Esophagus (tissue), 2 donors: ENCODE measurements around the gene ARMC9. TPM values are rescaled to one million over a fixed set of nuclear protein-coding genes. Genes with fewer than 3 reads are reported as not detected.

ENCODE experiments used
- H3K27ac ChIP-seq, 2 donors: one replicate each; pipeline ENCODE4 v1.5.1; 2013; ENCODE audit warnings: low read depth in 2 of 2, mild to moderate bottlenecking in 2 of 2, inconsistent platforms in 1 of 2, low read length in 1 of 2, moderate library complexity in 1 of 2
- H3K27me3 ChIP-seq, 2 donors: one replicate each; pipeline ENCODE4 v1.6.1; 2013; ENCODE audit warnings: low read length in 2 of 2, control low read depth in 1 of 2, mild to moderate bottlenecking in 1 of 2; ENCODE audit not compliant: insufficient read depth in 2 of 2, control insufficient read depth in 1 of 2
- H3K36me3 ChIP-seq, 2 donors: one replicate each; pipeline ENCODE4 v1.6.1; 2013; ENCODE audit warnings: low read length in 1 of 2; ENCODE audit not compliant: control insufficient read depth in 2 of 2, insufficient read depth in 2 of 2
- H3K4me1 ChIP-seq, 2 donors: one replicate each; pipeline ENCODE4 v1.6.1; 2013; ENCODE audit warnings: low read length in 1 of 2; ENCODE audit not compliant: control insufficient read depth in 2 of 2, insufficient read depth in 2 of 2
- H3K4me3 ChIP-seq, 2 donors: one replicate each; pipeline ENCODE4 v1.5.1; 2013; ENCODE audit warnings: low read length in 2 of 2, mild to moderate bottlenecking in 2 of 2, low read depth in 1 of 2, moderate library complexity in 1 of 2
- H3K9me3 ChIP-seq, 2 donors: one replicate each; pipeline ENCODE4 v1.6.1; 2013; ENCODE audit warnings: mild to moderate bottlenecking in 2 of 2, low read depth in 1 of 2, low read length in 1 of 2, moderate library complexity in 1 of 2; ENCODE audit not compliant: control insufficient read depth in 2 of 2, insufficient read depth in 1 of 2
- WGBS, 2 donors: extraction: QIAGEN DNeasy Blood & Tissue Kit; methylation state at CpG; one replicate each; pipeline ENCODE4 v1.1.7; 2013; 5-methylcytosine and 5-hydroxymethylcytosine counted together
- polyA plus RNA-seq, 2 donors: library from polyadenylated mRNA; stranded (reverse); fragments of 200-250 nt; gene quantifications; one replicate each; pipeline ENCODE4 v1.2.3, GENCODE V29; 2013
- donor health status: healthy with polysubstance abuse.
- donor health status: Bipolar disorder and iron deficiency.

The ARMC9 gene
- polyA plus RNA-seq, 2 donors: 2.9 to 3.6 TPM

GRCh38 chr2:231385429-231385828, 187.0 kb downstream of the ARMC9 start:
- Histone ChIP-seq H3K36me3 (no peaks in the 10 kb centered on the region), H3K27ac (no peak overlapping the region), H3K4me3 (no peak overlapping the region), H3K27me3 (no peaks in the 10 kb centered on the region), H3K9me3 (peaks cover 0 to 8% of the 10 kb centered on the region in 2 donors), H3K4me1 (no peaks in the 10 kb centered on the region)
- 91 to 93% methylated on average over 5 of the region's 5 CpGs for WGBS, 2 donors

GRCh38 chr2:231386446-231386845, 188.0 kb downstream of the ARMC9 start:
- Histone ChIP-seq H3K27ac (no peak overlapping the region), H3K27me3 (no peaks in the 10 kb centered on the region), H3K36me3 (no peaks in the 10 kb centered on the region), H3K4me1 (no peaks in the 10 kb centered on the region), H3K4me3 (no peak overlapping the region), H3K9me3 (peaks cover 0 to 8% of the 10 kb centered on the region in 2 donors)
- 74 to 75% methylated on average over 3 of the region's 3 CpGs for WGBS, 2 donors

GRCh38 chr2:231387904-231388724, 189.7 kb downstream of the ARMC9 start:
- Histone ChIP-seq H3K9me3 (peaks cover 0 to 6% of the 10 kb centered on the region in 2 donors), H3K27me3 (no peaks in the 10 kb centered on the region), H3K36me3 (no peaks in the 10 kb centered on the region), H3K4me1 (no peaks in the 10 kb centered on the region), H3K4me3 (no peak overlapping the region), H3K27ac (no peak overlapping the region)
- WGBS, 2 donors: 53 to 67% methylated on average over 25 to 26 of the region's 26 CpGs

GRCh38 chr2:231388725-231389346, 190.4 kb downstream of the ARMC9 start:
- WGBS, 2 donors: 86% methylated on average over 15 of the region's 15 CpGs
- Histone ChIP-seq H3K9me3 (peaks cover 0 to 2% of the 10 kb centered on the region in 2 donors), H3K27ac (no peak overlapping the region), H3K4me1 (no peaks in the 10 kb centered on the region), H3K27me3 (no peaks in the 10 kb centered on the region), H3K36me3 (no peaks in the 10 kb centered on the region), H3K4me3 (no peak overlapping the region)

- peaks cover 0 to 4% of the 10 kb centered on the region in 2 donors for H3K4me1 ChIP-seq
- H3K9me3 ChIP-seq: no peaks in the 10 kb centered on the region
- H3K27ac ChIP-seq: no peak overlapping the region
- no peaks in the 10 kb centered on the region for H3K36me3 ChIP-seq
- peaks cover 0 to 3% of the 10 kb centered on the region in 2 donors for H3K27me3 ChIP-seq
- WGBS, 2 donors: 80 to 87% methylated on average over 8 of the region's 8 CpGs
- H3K4me3 ChIP-seq: no peak overlapping the region
These were observed 192.2 kb downstream of the ARMC9 start for GRCh38 chr2:231390667-231391066.

GRCh38 chr2:231391981-231392380, 193.6 kb downstream of the ARMC9 start:
- H3K36me3 ChIP-seq: no peaks in the 10 kb centered on the region
- H3K4me3 ChIP-seq: no peak overlapping the region
- peaks cover 0 to 6% of the 10 kb centered on the region in 2 donors for H3K4me1 ChIP-seq
- no peak overlapping the region for H3K27ac ChIP-seq
- no peaks in the 10 kb centered on the region for H3K9me3 ChIP-seq
- H3K27me3 ChIP-seq: peaks cover 0 to 6% of the 10 kb centered on the region in 2 donors
- 73 to 76% methylated on average over 7 of the region's 7 CpGs for WGBS, 2 donors

GRCh38 chr2:231392431-231393148, 194.2 kb downstream of the ARMC9 start:
- 91 to 93% methylated on average over 14 of the region's 14 CpGs for WGBS, 2 donors
- Histone ChIP-seq H3K4me3 (no peak overlapping the region), H3K27ac (no peak overlapping the region), H3K4me1 (peaks cover 0 to 6% of the 10 kb centered on the region in 2 donors), H3K9me3 (no peaks in the 10 kb centered on the region), H3K36me3 (no peaks in the 10 kb centered on the region), H3K27me3 (peaks cover 0 to 6% of the 10 kb centered on the region in 2 donors)

GRCh38 chr2:231393149-231394131, 195.0 kb downstream of the ARMC9 start:
- H3K4me1 ChIP-seq: peaks cover 0 to 6% of the 10 kb centered on the region in 2 donors
- WGBS, 2 donors: 79 to 81% methylated on average over 17 of the region's 17 CpGs
- H3K36me3 ChIP-seq: no peaks in the 10 kb centered on the region
- no peak overlapping the region for H3K27ac ChIP-seq
- H3K4me3 ChIP-seq: no peak overlapping the region
- H3K27me3 ChIP-seq: peaks cover 0 to 6% of the 10 kb centered on the region in 2 donors
- no peaks in the 10 kb centered on the region for H3K9me3 ChIP-seq
